ENCODE data around the gene CMC1. TPM values are rescaled to one million over a fixed set of nuclear protein-coding genes. Genes with fewer than 3 reads are reported as not detected.

CMC1 gene
- total RNA-seq, 2 donors from 2014 or later: 10.5 to 16.2 TPM

DNA sequence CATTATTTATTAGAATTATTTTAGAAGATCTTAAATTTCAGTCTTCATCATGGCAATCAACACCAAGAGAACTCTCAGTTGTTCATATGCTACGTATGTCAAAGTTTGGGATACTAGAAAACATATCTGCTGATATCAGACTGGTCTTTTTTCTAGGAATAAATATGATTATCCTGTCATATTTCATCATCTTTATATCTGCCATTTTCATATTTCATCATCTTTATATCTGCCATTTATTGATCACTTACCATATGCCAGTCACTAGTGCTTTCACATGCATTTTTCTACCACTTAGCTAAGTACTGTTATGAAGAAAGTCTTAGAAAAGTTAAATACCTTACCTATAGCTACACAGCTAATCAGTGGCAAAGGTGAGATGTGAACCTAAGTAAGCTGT is 104.3 kb downstream of the CMC1 start:
- intact Hi-C loops (cut with DNase I): no loop called here

DNA sequence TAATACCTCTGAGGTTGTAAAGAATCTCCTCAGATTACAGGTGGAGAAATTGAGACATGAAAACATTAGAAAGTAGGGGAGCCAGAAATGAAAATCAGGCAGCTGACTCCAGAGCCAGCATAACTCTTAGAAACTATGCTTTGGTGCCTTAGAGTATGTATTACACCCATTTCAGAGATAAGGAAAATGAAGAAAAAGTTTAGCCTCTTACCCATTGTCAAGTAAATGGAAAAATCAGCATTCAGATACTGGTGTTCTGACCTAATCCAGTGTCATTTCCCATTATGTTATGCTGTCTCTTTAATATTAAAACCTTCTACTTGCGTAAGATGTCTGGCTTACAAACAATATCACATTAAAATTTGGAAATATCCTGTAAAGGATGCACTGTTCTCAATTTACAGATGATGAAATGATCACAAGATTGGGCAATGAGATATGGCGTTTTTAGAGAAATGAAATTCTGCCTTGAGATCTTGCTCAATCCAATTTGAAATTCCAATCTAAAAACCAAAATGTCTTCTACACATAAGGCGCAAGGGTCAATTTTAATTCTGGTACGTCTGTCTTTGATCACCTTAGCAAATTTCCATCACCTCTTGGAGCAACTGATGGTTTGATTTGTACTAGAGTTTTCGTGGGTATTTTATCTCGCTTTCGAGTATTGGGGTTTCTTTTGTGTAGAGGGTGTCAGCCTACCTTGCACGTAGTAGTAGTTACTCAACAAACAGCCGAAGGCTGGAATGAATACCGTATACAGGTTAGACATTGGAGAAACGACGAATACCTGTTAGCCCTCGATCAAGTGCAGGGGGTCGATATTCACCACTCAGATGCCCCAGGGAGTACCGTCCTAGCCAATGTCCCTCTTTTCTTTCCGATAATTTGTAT is 106.2 kb downstream of the CMC1 start:
- TF ChIP-seq POLR2AphosphoS5 (IDR thresholded peaks at IDR 0.05) (no peak), POLR2A (IDR thresholded peaks at IDR 0.05) (no peak)
- TF ChIP-seq, protein P1, sequence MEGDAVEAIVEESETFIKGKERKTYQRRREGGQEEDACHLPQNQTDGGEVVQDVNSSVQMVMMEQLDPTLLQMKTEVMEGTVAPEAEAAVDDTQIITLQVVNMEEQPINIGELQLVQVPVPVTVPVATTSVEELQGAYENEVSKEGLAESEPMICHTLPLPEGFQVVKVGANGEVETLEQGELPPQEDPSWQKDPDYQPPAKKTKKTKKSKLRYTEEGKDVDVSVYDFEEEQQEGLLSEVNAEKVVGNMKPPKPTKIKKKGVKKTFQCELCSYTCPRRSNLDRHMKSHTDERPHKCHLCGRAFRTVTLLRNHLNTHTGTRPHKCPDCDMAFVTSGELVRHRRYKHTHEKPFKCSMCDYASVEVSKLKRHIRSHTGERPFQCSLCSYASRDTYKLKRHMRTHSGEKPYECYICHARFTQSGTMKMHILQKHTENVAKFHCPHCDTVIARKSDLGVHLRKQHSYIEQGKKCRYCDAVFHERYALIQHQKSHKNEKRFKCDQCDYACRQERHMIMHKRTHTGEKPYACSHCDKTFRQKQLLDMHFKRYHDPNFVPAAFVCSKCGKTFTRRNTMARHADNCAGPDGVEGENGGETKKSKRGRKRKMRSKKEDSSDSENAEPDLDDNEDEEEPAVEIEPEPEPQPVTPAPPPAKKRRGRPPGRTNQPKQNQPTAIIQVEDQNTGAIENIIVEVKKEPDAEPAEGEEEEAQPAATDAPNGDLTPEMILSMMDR (IDR thresholded peaks at IDR 0.05): no peak
- Histone ChIP-seq H3K36me3 (no peaks in the 10 kb centered on the region), H3K4me3 (peak overlapping the region; percentile 63 to 64), H3K4me1 (replicated peaks) (peaks cover 5% of the 10 kb centered on the region), H3K27me3 (replicated peaks; ENCODE audit: insufficient read depth) (no peaks in the 10 kb centered on the region), H3K27ac (peak overlapping the region; percentile 95 to 98), H3K9me3 (no peaks in the 10 kb centered on the region)
- intact Hi-C loops (cut with DNase I): no loop called here
- WGBS: 19% methylated on average over 16 of the region's 16 CpGs
- no peak for DNase-seq (ENCODE audit: low spot score)

More for the DNA sequence above, 104.3 kb downstream of the CMC1 start:
- 97% methylated on average over 1 of the region's 1 CpG for WGBS
- Histone ChIP-seq H3K36me3 (no peaks in the 10 kb centered on the region), H3K27me3 (replicated peaks; ENCODE audit: insufficient read depth) (no peaks in the 10 kb centered on the region), H3K4me3 (no peak overlapping the region), H3K9me3 (no peaks in the 10 kb centered on the region), H3K27ac (no peak overlapping the region), H3K4me1 (replicated peaks) (peaks cover 5% of the 10 kb centered on the region)
- TF ChIP-seq, protein P1 (IDR thresholded peaks at IDR 0.05): no peak
- TF ChIP-seq POLR2AphosphoS5 (IDR thresholded peaks at IDR 0.05) (no peak), POLR2A (IDR thresholded peaks at IDR 0.05) (no peak)
- DNase-seq (ENCODE audit: low spot score): no peak

DNA sequence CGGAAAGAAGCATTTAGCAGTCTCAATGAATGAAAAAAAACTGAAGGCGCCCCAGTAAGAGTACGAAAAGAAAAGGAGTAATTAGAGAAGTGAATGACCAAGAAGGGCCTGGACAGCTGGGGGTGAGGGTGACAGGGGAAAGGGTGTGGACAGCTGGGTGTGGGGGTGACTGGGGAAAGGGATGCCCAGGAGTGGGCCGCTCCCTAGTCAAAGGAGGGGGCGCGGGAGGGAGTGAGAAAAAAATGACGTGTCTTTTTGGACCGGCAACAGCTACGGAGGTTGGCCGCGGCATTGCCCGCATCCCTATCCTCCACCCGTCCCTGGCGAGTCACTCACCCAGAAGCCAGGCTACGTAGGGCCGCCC is 106.8 kb downstream of the CMC1 start:
- Histone ChIP-seq H3K27ac (peak overlapping the region; percentile 95 to 98), H3K36me3 (no peaks in the 10 kb centered on the region), H3K4me3 (peak overlapping the region; percentile 63 to 64), H3K4me1 (replicated peaks) (peaks cover 5% of the 10 kb centered on the region), H3K27me3 (replicated peaks; ENCODE audit: insufficient read depth) (no peaks in the 10 kb centered on the region), H3K9me3 (no peaks in the 10 kb centered on the region)
- 0% methylated on average over 15 of the region's 16 CpGs for WGBS
- no peak for DNase-seq (ENCODE audit: low spot score)
- TF ChIP-seq, protein P1 (IDR thresholded peaks at IDR 0.05): no peak
- TF ChIP-seq POLR2A (IDR thresholded peaks at IDR 0.05): no peak
- intact Hi-C loops (cut with DNase I): no loop called here

DNA sequence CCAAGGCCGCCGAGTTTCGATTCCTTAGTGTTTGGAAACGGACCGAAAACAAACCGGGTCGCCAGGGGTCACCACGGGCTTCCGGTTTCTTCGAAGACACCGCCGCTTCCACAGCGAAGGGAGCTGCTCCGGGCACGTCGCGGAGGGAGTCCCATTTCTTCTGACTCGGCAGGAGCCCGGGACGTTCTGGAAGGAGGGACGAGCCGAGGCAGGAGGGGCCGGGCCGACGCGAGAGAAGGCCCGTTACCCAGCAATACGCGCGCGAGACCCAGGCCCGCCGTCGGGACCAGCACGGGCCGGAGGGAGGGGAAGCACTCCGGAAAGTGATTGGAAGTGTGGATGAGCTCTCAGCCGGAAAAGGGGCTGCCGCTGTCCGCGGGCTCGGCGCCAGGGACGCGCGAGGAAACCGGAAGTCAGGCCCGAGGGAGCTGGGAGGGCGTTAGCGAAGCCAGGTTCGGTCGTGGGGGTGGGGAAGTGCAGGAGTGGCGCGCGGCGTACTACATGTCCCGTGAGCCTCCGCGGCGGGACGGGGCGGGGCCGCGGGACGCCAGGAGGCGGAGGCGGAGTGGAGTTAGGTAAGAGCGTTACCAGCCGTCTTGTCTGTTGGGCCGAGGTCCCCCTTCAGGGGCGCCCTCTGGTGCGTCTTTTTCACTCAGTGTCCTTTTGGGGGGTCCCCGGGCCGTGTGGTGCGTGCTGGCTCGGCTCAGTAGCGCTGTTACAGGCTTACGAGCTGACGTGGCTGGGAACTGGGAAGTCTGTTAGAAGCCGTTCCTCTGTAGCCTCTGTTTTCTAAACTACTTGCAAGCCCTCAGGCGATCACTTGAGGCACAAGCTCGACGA is 107.4 kb downstream of the CMC1 start, which contains the start of the genes AZI2 and ZCWPW2:
TSS of gene AZI2 (minus strand) at position 196 of the 840 bp plus-strand sequence. CDS start 8,207 bp downstream, outside the sequence.
TSS of gene ZCWPW2 (plus strand) at position 93 of the 840 bp plus-strand sequence. CDS start 64,348 bp downstream, outside the sequence.
- H3K9me3 ChIP-seq: no peaks in the 10 kb centered on the region
- WGBS: under 1% methylated on average over 69 of the region's 83 CpGs
- intact Hi-C loops (cut with DNase I): no loop called here
- H3K27me3 ChIP-seq (replicated peaks; ENCODE audit: insufficient read depth): no peaks in the 10 kb centered on the region
- H3K36me3 ChIP-seq: no peaks in the 10 kb centered on the region
- H3K4me3 ChIP-seq: peak within 1 kb of the TSS; percentile 63 to 64
- H3K27ac ChIP-seq: peak within 1 kb of the TSS; percentile 95 to 98
- DNase-seq (ENCODE audit: low spot score): peak; percentile 96
- H3K4me1 ChIP-seq (replicated peaks): peaks cover 5% of the 10 kb centered on the region
- TF ChIP-seq, protein P1 (IDR thresholded peaks at IDR 0.05): peak in 3 of 4 experiments; percentile 7 to 42 (median 42)
- TF ChIP-seq POLR2A (IDR thresholded peaks at IDR 0.05) (peak; percentile 85), POLR2AphosphoS5 (IDR thresholded peaks at IDR 0.05) (peak; percentile 93)
